GM12872 (cell line): ENCODE results near the gene OBSCN.

Experiments
- CTCF ChIP-seq: IDR thresholded peaks from 3 replicates; pipeline ENCODE4 v1.5.1; 2011; ENCODE audit warnings: low read depth, mild to moderate bottlenecking, low read length, moderate library complexity; ENCODE audit not compliant: insufficient read depth

Gene OBSCN

GRCh38 chr1:228205526-228206436, 2.1 kb upstream of the OBSCN start:
- no peak for TF ChIP-seq CTCF

- TF ChIP-seq CTCF = no peak
Measured at GRCh38 chr1:228206582-228207351, 1.1 kb upstream of the OBSCN start.

- TF ChIP-seq CTCF = no peak
Measured at GRCh38 chr1:228207381-228207810, 448 bp upstream of the OBSCN start.

GRCh38 chr1:228208831-228209551, 1.1 kb downstream of the OBSCN start:
- TF ChIP-seq CTCF = no peak

- TF ChIP-seq CTCF = no peak
Measured at GRCh38 chr1:228209657-228210056, 1.8 kb downstream of the OBSCN start.

GRCh38 chr1:228210076-228210651, 2.3 kb downstream of the OBSCN start:
- TF ChIP-seq CTCF = no peak
